K562 (cell line): ENCODE results near the gene NRN1L. TPM values are rescaled to one million over a fixed set of nuclear protein-coding genes. Genes with fewer than 3 reads are reported as not detected.

Source experiments
- ATAC-seq: fragments of 200-7000 bp; cut with Tn5 transposase; 3 replicates; pipeline ENCODE4 v1.9.1; 2020; ENCODE audit warnings: moderate library complexity
- BruUV-seq: library from RNA; stranded (reverse); fragments of 400-500 nt; replicated peaks from 2 replicates; lab custom pipeline; 2021; lab: Mats Ljungman, UMichigan
- CTCF ChIA-PET: fragments of 300-600 bp; formaldehyde crosslinking; extraction: SDS; loops from one replicate; lab custom pipeline; 2021; ENCODE audit warnings: low intra/inter-chr PET ratio; lab: Yijun Ruan, JAX
- POLR2A ChIA-PET: fragments of 300-600, 350-650 bp; sonication (Branson Sonifier 250); formaldehyde crosslinking; extraction: SDS; loops from one replicate; lab custom pipeline; 2021; ENCODE audit warnings: antibody characterized with exemption, inconsistent platforms; lab: Yijun Ruan, JAX
- DNase-seq, 4 experiments: peaks; one replicate each; pipeline versions ENCODE4 v3.0.0 to v3.0.0-alpha.2; 2011 to 2018; ENCODE audit warnings: low spot score in 3 of 4, mixed read lengths in 3 of 4; ENCODE audit errors: extremely low read depth in 1 of 4
- FAIRE-seq: peaks from 2 replicates; lab custom pipeline; 2011; peaks lifted over from hg19 to GRCh38; lab: Jason Lieb, UNC
- H2AFZ ChIP-seq: 2 replicates; pipeline ENCODE4 v1.6.0; 2011; ENCODE audit warnings: low read depth, low read length, control low read depth, inconsistent platforms
- H3K27ac ChIP-seq: fragments of 200-600 bp; 3 replicates; pipeline ENCODE4 v1.8.0; 2011; ENCODE audit warnings: low read depth, mild to moderate bottlenecking, control low read depth, inconsistent platforms, low read length, moderate library complexity, mixed read lengths; ENCODE audit errors: extremely low read depth
- H3K27me3 ChIP-seq, 2 experiments: fragments of 300-600 bp in 1 of 2; 2 replicates in 1 of 2; 3 replicates in 1 of 2; pipeline versions ENCODE4 v1.6.0 to v1.8.0; 2011; ENCODE audit warnings: inconsistent platforms in 2 of 2, low read length in 2 of 2, mild to moderate bottlenecking in 1 of 2, mixed read lengths in 1 of 2, moderate library complexity in 1 of 2; ENCODE audit not compliant: control insufficient read depth in 2 of 2, insufficient read depth in 2 of 2
- H3K36me3 ChIP-seq: fragments of 300-600 bp; 3 replicates; pipeline ENCODE4 v1.8.0; 2011; ENCODE audit warnings: mild to moderate bottlenecking, low read length, inconsistent platforms; ENCODE audit not compliant: control insufficient read depth, insufficient read depth
- H3K4me1 ChIP-seq, 2 experiments: fragments of 200-600 bp in 1 of 2; replicated peaks in 1 of 2; 2 replicates in 1 of 2; 3 replicates in 1 of 2; pipeline versions ENCODE4 v1.5.1 to v1.8.0; 2011; ENCODE audit warnings: inconsistent platforms in 2 of 2, low read length in 2 of 2, mild to moderate bottlenecking in 1 of 2, mixed read lengths in 1 of 2, moderate library complexity in 1 of 2; ENCODE audit not compliant: control insufficient read depth in 2 of 2, insufficient read depth in 2 of 2
- H3K4me2 ChIP-seq: 2 replicates; pipeline ENCODE4 v1.6.1; 2011; ENCODE audit warnings: low read length, control low read depth, inconsistent platforms, mixed read lengths; ENCODE audit not compliant: insufficient read depth
- H3K4me3 ChIP-seq: fragments of 200-600 bp; sonication (generic), shearing (Covaris generic); 2 replicates; pipeline ENCODE4 v1.5.1; 2016; ENCODE audit warnings: control low read depth, inconsistent platforms
- H3K79me2 ChIP-seq: fragments of 200-600 bp; 3 replicates; pipeline ENCODE4 v1.8.0; 2011; ENCODE audit warnings: low read length, inconsistent platforms; ENCODE audit not compliant: control insufficient read depth, insufficient read depth
- H3K9ac ChIP-seq, 2 experiments: 2 replicates each; pipeline versions ENCODE4 v1.6.0 to v1.6.1; 2011; ENCODE audit warnings: low read depth in 2 of 2, low read length in 2 of 2, control low read depth in 1 of 2, inconsistent platforms in 1 of 2, mild to moderate bottlenecking in 1 of 2, mixed read lengths in 1 of 2; ENCODE audit not compliant: insufficient read depth in 1 of 2
- H3K9me1 ChIP-seq: one replicate; pipeline ENCODE4 v1.6.0; 2011; ENCODE audit warnings: inconsistent platforms, mild to moderate bottlenecking, low read length, moderate library complexity; ENCODE audit not compliant: control insufficient read depth, insufficient read depth
- H3K9me3 ChIP-seq: replicated peaks from 2 replicates; pipeline ENCODE4 v1.5.1; 2011; ENCODE audit warnings: low read depth, low read length, inconsistent platforms; ENCODE audit not compliant: control insufficient read depth, insufficient read depth
- H4K20me1 ChIP-seq: replicated peaks from 2 replicates; pipeline ENCODE4 v1.6.1; 2011; ENCODE audit warnings: low read length, inconsistent platforms, mixed read lengths; ENCODE audit not compliant: control insufficient read depth, insufficient read depth
- PHF21A ChIP-seq: fragments of 450-650 bp; IDR thresholded peaks from 2 replicates; pipeline ENCODE4 v1.6.1; 2017; ENCODE audit warnings: low read depth, borderline replicate concordance
- ZNF24 ChIP-seq: fragments of 450-650 bp; IDR thresholded peaks from 2 replicates; pipeline ENCODE4 v1.6.1; 2016
- ZNF436 ChIP-seq: fragments of 250-450, 450-650 bp; sonication (Bioruptor Pico); formaldehyde crosslinking; IDR thresholded peaks from 2 replicates; pipeline ENCODE4 v1.7.0; 2020; ENCODE audit warnings: mild to moderate bottlenecking
- WGBS: fragments of 100-300 bp; shearing (Covaris generic); methylation state at CpG from one replicate; pipeline ENCODE4 v1.1.6; 2016; ENCODE audit warnings: low coverage, mixed read lengths; ENCODE audit not compliant: insufficient coverage; ENCODE audit errors: missing lambda C conversion rate; 5-methylcytosine and 5-hydroxymethylcytosine counted together
- in situ Hi-C: fragments of 300-500 bp; cut with MboI; formaldehyde crosslinking; loops from 4 replicates; pipeline ENCODE4 v1.15.0; 2018; ENCODE audit warnings: inconsistent platforms, mixed read lengths
- intact Hi-C: fragments of 100-400 bp; cut with micrococcal nuclease; formaldehyde crosslinking; loops from 2 replicates; pipeline ENCODE4 v1.14.2; 2022
- polyA plus RNA-seq, 8 experiments: library from polyadenylated mRNA; depleted of rRNA in 4 of 8; stranded (reverse) in 5 of 8; unstranded in 3 of 8; fragments of >200 nt; fragmentation: Nextera tagmentation in 2 of 8; fragmentation: Illumina TruSeq in 1 of 8; extraction: Ambion mirVana in 2 of 8; extraction: Trizol in 1 of 8; gene quantifications; 2 replicates each; pipeline versions ENCODE4 v1.2.1 to v1.2.3, GENCODE V29; 2011 to 2014; ENCODE audit warnings: inconsistent platforms in 1 of 8, missing spikeins in 1 of 8
- total RNA-seq, 7 experiments: library from RNA; depleted of rRNA in 6 of 7; stranded (reverse); fragments of >200 nt in 6 of 7; fragmentation: Illumina TruSeq in 2 of 7; extraction: Trizol in 2 of 7; gene quantifications; 2 replicates each; pipeline versions ENCODE4 v1.2.1 to v1.2.3, GENCODE V29; 2011 to 2021; ENCODE audit warnings: low replicate concordance in 1 of 7
- TF ChIP-seq, protein P1 (sequence below), 3 experiments: IDR thresholded peaks in 2 of 3; conservative IDR thresholded peaks in 1 of 3; 2 replicates each; pipeline ENCODE4 v1.5.1; 2011 to 2012; ENCODE audit warnings: low read length in 3 of 3, mild to moderate bottlenecking in 3 of 3, control low read depth in 2 of 3, improper control_type of control experiment in 1 of 3, inconsistent platforms in 1 of 3, low read depth in 1 of 3, mixed read lengths in 1 of 3, moderate library complexity in 1 of 3; ENCODE audit not compliant: insufficient read depth in 2 of 3

NRN1L gene
- total and polyA plus RNA-seq, 9 of the 15 experiments (the other 6 are each of a cell fraction or from before 2014, with no cell fraction given), result 0.22 to 0.86 (median 0.61) TPM; not detected in 5

DNA sequence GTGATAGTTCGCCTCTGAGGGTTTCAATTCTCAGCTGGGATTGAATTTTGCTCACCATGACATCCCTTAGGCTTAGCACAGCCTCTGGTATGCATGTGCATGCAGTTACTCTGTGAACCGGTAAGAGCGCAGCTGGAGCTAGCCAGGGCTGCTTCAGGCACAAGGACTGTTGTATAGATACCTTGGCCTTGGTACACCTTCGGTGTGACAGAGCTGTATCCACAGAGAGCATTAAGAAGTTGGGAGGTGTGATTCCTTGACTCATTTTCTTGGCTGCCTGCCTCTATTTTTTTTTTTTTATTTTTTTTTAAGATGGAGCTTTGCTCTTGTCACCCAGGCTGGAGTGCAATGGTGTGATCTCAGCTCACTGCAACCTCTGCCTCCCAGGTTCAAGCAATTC, 40.2 kb upstream of the NRN1L start:
- Histone ChIP-seq H4K20me1 (no peaks in the 10 kb centered on the region; the same call in 1 of the 2 replicates), H3K79me2 (peaks cover 69% of the 10 kb centered on the region), H3K27ac (no peak overlapping the region), H3K36me3 (peaks cover 22% of the 10 kb centered on the region), H3K4me3 (no peak overlapping the region), H3K4me2 (peak overlapping the region; percentile 44), H3K9ac (peak overlapping the region in 1 of 2 experiments; percentile 31; a peak in 1 of 4 replicates), H2AFZ (no peak overlapping the region), H3K4me1 (peaks cover 37 to 57% of the 10 kb centered on the region in 2 experiments), H3K9me1 (no peaks in the 10 kb centered on the region), H3K9me3 (no peaks in the 10 kb centered on the region), H3K27me3 (no peaks in the 10 kb centered on the region)
- DNase-seq, result peak in 1 of 4 experiments; percentile 40
- no peak for TF ChIP-seq ZNF24
- no peak for TF ChIP-seq PHF21A
- no peak for TF ChIP-seq ZNF436 (CRISPR knock-in tag)
- TF ChIP-seq, protein P1, sequence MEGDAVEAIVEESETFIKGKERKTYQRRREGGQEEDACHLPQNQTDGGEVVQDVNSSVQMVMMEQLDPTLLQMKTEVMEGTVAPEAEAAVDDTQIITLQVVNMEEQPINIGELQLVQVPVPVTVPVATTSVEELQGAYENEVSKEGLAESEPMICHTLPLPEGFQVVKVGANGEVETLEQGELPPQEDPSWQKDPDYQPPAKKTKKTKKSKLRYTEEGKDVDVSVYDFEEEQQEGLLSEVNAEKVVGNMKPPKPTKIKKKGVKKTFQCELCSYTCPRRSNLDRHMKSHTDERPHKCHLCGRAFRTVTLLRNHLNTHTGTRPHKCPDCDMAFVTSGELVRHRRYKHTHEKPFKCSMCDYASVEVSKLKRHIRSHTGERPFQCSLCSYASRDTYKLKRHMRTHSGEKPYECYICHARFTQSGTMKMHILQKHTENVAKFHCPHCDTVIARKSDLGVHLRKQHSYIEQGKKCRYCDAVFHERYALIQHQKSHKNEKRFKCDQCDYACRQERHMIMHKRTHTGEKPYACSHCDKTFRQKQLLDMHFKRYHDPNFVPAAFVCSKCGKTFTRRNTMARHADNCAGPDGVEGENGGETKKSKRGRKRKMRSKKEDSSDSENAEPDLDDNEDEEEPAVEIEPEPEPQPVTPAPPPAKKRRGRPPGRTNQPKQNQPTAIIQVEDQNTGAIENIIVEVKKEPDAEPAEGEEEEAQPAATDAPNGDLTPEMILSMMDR (IDR thresholded peaks at IDR 0.05 in 2 of 3, conservative IDR thresholded peaks at IDR 0.05 in 1 of 3; ENCODE audit: insufficient read depth in 2 of 3, low read depth in 1 of 3, low read length in 3 of 3), result peak in 1 of 3 experiments; percentile 8; a peak in 1 of 6 replicates
- in situ Hi-C loops (no loop called here), intact Hi-C loops (no loop called here)
- BruUV-seq, result no TSS peak
- ChIA-PET CTCF (interaction anchor here (0.7 kb wide), 1 partner anchor 22 kb away, joined by 4 read pairs; no protein-coding TSS in a partner anchor), POLR2A (interaction anchor here (0.6 to 2.7 kb wide), 16 partner anchors 9 to 886 kb away, joined by 3 to 10 read pairs (median 4); partner anchors contain the start of gene NFATC3)
- ATAC-seq, result no peak
- 64% methylated on average over 4 of the region's 4 CpGs for WGBS
- no peak for FAIRE-seq
